Right cardiac atrium (tissue), 5 donors: ENCODE results near the gene EPHB1. TPM values are rescaled to one million over a fixed set of nuclear protein-coding genes. Genes with fewer than 3 reads are reported as not detected.

ENCODE experiments used
- ATAC-seq, 2 donors: fragments of 200-7000 bp; cut with Tn5 transposase; one replicate each; pipeline versions ENCODE4 v1.8.0 to v1.9.1; 2020; ENCODE audit warnings: moderate library complexity in 2 of 2, mild to moderate bottlenecking in 1 of 2
- DNase-seq, 3 donors: peaks; one replicate each; pipeline ENCODE4 v3.0.0-alpha.2; 2020
- H3K27ac ChIP-seq: one replicate; pipeline ENCODE4 v1.5.1; 2013; ENCODE audit warnings: mild to moderate bottlenecking, low read length, control low read depth, moderate library complexity
- H3K27me3 ChIP-seq: one replicate; pipeline ENCODE4 v1.6.1; 2013; ENCODE audit not compliant: control insufficient read depth, insufficient read depth
- H3K4me1 ChIP-seq: one replicate; pipeline ENCODE4 v1.6.1; 2013; ENCODE audit warnings: low read length; ENCODE audit not compliant: control insufficient read depth, insufficient read depth
- H3K4me3 ChIP-seq: one replicate; pipeline ENCODE4 v1.5.1; 2013; ENCODE audit warnings: low read length, control low read depth
- H3K9me3 ChIP-seq: one replicate; pipeline ENCODE4 v1.6.1; 2013; ENCODE audit warnings: low read length; ENCODE audit not compliant: control insufficient read depth
- WGBS: extraction: QIAGEN DNeasy Blood & Tissue Kit; methylation state at CpG from one replicate; pipeline ENCODE4 v1.1.7; 2013; 5-methylcytosine and 5-hydroxymethylcytosine counted together
- intact Hi-C, 4 donors: fragments of 100-400 bp; cut with DNase I; formaldehyde crosslinking; loops; one replicate each; pipeline versions ENCODE4 v1.11.0 to v1.14.0; 2022 to 2023
- polyA plus RNA-seq: library from polyadenylated mRNA; stranded (reverse); fragments of 200-250 nt; gene quantifications from one replicate; pipeline ENCODE4 v1.2.3, GENCODE V29; 2013
- total RNA-seq, 4 donors: library from RNA; stranded (reverse); fragmentation: NEBNext Ultra II Directional; extraction: Animal tissue kit (Norgen Biotek cat#: 25700); gene quantifications; one replicate each; pipeline ENCODE4 v1.2.1, GENCODE V29; 2021
- donor health status: healthy with polysubstance abuse.
- donor health status: DM: no; HTN: yes; CAD: no.
- donor health status: DM: no; HTN: no; CAD: no.
- donor health status: DM: no; HTN: yes; CAD: no; lungs with severe emphysema.
- donor health status: DM: yes; HTN: yes; CAD: no.

The EPHB1 gene
- total and polyA plus RNA-seq, 5 donors: 0.23 to 1.6 (median 1.1) TPM

GRCh38 chr3:135304378-135304777 is 509.3 kb downstream of the EPHB1 start:
- no peak overlapping the region for H3K4me3 ChIP-seq
- H3K4me1 ChIP-seq: no peaks in the 10 kb centered on the region
- DNase-seq: no peak
- ATAC-seq: no peak
- no peak overlapping the region for H3K27ac ChIP-seq
- no peaks in the 10 kb centered on the region for H3K9me3 ChIP-seq
- no peaks in the 10 kb centered on the region for H3K27me3 ChIP-seq
- WGBS: 48% methylated on average over 1 of the region's 1 CpG
- intact Hi-C loops: no loop called here

Other genes starting within 250 kb of the EPHB1 start
- 1 to 10 TPM in 3 of 4 donors, under 1 TPM in 1; 0.81 to 3.6 (median 2.5) TPM for gene KY, start 144.2 kb upstream of the EPHB1 start, total RNA-seq
- gene KY, start 144.2 kb upstream of the EPHB1 start, polyA plus RNA-seq: 0.81 TPM